NB4 (cell line): ENCODE data around the gene KIF16B.

ENCODE experiments used
- DNase-seq: peaks from one replicate; pipeline ENCODE4 v3.0.0; 2010; ENCODE audit warnings: low read depth
- H3K4me3 ChIP-seq: one replicate; pipeline ENCODE4 v1.5.1; 2011; ENCODE audit warnings: mild to moderate bottlenecking, low read depth, low read length, moderate library complexity
- MYC ChIP-seq: IDR thresholded peaks from 2 replicates; pipeline ENCODE4 v1.6.1; 2011; ENCODE audit warnings: low read depth, low read length
- POLR2A ChIP-seq: IDR thresholded peaks from 2 replicates; pipeline ENCODE4 v1.6.1; 2011; ENCODE audit warnings: mild to moderate bottlenecking; ENCODE audit not compliant: insufficient read length; ENCODE audit errors: extremely low read depth
- TF ChIP-seq, protein P1 (sequence below): IDR thresholded peaks from 2 replicates; pipeline ENCODE4 v1.6.1; 2011; ENCODE audit warnings: low read depth, low read length
- TF ChIP-seq, protein P2 (sequence below): IDR thresholded peaks from one replicate; pipeline ENCODE4 v1.5.1; 2012; ENCODE audit warnings: low read depth, low read length

KIF16B gene

DNA sequence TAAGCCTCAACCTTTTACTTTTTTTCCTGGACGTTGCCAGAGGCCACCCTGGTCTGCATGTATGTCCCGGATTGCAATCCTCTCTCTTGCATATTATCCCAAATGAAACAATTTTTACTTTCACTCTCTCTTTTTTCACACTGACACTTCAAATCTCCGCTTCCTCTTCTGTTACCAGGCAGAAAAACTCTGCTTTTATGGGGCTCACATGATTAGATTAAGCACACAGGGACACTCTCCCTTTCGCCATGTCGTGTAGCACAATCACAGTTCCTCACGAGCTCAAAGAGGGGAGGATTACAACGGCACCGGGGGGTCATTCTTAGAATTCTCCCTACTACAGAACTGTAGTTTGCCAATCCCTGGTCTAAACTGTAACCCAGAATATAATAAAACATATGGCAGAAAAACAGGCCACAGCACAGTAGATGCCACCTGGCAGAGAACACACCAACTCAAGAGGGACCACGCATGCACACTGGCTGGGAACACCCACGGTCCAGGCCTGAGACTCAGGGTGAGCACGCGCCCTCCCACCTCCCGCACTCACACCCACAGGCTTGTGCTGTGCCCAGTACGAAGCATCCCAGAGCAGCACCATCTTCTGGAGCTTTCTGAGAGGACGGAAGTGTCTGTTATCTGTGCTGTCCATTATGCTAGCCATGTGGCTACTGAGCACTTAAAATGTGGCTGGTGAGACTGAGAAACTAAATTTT, 288.7 kb downstream of the KIF16B start:
- no peak for DNase-seq
- TF ChIP-seq, protein P1, sequence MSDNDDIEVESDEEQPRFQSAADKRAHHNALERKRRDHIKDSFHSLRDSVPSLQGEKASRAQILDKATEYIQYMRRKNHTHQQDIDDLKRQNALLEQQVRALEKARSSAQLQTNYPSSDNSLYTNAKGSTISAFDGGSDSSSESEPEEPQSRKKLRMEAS: no peak
- TF ChIP-seq MYC (no peak), POLR2A (no peak)
- TF ChIP-seq, protein P2, sequence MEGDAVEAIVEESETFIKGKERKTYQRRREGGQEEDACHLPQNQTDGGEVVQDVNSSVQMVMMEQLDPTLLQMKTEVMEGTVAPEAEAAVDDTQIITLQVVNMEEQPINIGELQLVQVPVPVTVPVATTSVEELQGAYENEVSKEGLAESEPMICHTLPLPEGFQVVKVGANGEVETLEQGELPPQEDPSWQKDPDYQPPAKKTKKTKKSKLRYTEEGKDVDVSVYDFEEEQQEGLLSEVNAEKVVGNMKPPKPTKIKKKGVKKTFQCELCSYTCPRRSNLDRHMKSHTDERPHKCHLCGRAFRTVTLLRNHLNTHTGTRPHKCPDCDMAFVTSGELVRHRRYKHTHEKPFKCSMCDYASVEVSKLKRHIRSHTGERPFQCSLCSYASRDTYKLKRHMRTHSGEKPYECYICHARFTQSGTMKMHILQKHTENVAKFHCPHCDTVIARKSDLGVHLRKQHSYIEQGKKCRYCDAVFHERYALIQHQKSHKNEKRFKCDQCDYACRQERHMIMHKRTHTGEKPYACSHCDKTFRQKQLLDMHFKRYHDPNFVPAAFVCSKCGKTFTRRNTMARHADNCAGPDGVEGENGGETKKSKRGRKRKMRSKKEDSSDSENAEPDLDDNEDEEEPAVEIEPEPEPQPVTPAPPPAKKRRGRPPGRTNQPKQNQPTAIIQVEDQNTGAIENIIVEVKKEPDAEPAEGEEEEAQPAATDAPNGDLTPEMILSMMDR: no peak
- H3K4me3 ChIP-seq: no peak overlapping the region

DNA sequence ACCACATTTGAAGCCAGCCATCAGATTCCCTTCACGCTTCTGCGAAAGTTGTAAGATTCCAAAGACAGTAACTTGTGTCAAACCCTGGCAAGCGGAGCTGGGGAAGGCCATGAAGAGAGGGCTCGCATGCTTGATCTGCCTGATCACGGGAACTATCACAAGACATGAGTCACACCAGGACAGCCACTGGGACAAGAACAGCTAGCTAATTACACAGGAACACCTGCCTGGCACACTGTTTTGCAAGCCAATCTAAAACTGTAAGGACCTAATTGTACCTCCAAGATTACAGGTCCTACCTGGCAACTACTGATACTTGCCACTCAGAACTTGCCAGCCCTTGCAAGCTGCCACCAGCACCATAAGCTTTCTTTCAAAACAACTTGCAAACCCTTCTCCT, 289.3 kb downstream of the KIF16B start:
- TF ChIP-seq MYC: no peak
- TF ChIP-seq, protein P2: no peak
- no peak overlapping the region for H3K4me3 ChIP-seq
- DNase-seq: no peak

DNA sequence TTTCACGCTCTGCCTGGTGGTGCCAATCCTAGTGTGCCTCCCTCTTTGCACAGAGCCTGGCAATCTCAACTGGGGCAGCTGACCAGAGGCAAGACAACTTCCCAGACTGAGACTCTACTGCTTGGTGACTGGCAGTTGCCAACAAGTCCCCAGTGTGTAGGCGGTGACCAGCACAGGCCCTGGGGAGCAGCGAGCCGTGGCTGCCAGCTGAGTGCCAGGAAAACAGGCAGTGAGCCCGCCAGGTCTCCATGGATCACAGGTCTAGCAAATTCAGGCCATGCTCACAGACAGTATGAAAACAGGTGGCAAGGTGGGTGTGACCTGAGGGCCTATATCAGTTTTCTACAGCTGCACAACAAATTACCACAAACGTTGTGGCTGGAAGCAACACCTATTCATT, 289.9 kb downstream of the KIF16B start:
- TF ChIP-seq, protein P1: no peak
- no peak for TF ChIP-seq MYC
- no peak for TF ChIP-seq POLR2A
- TF ChIP-seq, protein P2: no peak
- no peak overlapping the region for H3K4me3 ChIP-seq
- no peak for DNase-seq

DNA sequence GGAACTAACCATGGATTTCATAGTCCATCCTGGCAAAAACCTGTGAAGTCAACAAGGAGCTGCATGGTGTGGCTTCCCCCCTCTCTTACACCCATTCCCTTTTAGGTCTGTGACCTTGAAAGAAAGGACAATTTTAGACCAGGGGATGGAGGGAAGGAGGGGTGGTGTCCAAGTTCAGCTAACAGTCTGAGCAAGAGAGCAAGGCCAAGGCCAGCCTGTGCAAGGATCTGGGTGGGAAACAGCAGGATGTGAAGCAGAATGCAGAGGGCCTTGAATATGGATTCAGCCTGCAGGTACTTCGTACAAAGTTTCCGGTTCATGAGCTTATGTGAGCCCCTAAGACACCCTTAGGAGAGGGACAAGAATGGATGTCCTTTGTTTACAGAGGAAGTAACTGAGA, 293.0 kb downstream of the KIF16B start:
- H3K4me3 ChIP-seq: no peak overlapping the region
- no peak for DNase-seq
- TF ChIP-seq, protein P1: no peak
- TF ChIP-seq POLR2A: no peak
- TF ChIP-seq MYC: no peak
- TF ChIP-seq, protein P2: no peak

DNA sequence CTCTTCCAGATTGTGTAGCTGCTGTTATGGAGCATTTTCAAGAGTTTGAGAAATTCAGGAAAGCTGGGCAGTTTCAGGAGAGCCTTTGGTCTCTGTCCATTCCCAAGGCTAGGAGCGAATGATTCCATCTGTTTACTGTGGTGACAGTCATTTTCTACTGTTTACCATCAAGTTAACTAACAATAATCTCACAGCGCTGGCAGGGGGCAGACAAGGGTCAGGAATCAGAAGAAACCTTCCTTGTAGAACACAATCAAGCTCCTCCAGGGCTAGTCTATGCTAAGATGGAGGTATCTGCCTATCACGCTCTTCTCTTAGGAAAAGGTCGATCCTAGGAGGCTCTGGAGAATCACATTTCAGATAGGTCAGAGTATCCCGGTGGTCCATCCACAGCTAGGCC, 293.9 kb downstream of the KIF16B start:
- no peak for DNase-seq

More for the DNA sequence above, 293.9 kb downstream of the KIF16B start:
- TF ChIP-seq MYC (no peak), POLR2A (no peak)
- TF ChIP-seq, protein P2: no peak
- TF ChIP-seq, protein P1: no peak
- H3K4me3 ChIP-seq: no peak overlapping the region
